IMR-90 (cell line): Measurements from ENCODE around the gene GAGE12J.
"Not testable (repeated sequence)": the region's sequence is repeated elsewhere in the genome, so short reads cannot be mapped to it uniquely, and the experiment has no call there.

Source experiments
- BHLHE40 ChIP-seq: fragments of 150-350 bp; IDR thresholded peaks from 2 replicates; pipeline ENCODE4 v1.6.1; 2016; ENCODE audit warnings: mild to moderate bottlenecking, low read depth, low read length
- FOS ChIP-seq: fragments of 150-350 bp; IDR thresholded peaks from 2 replicates; pipeline ENCODE4 v1.6.1; 2016; ENCODE audit warnings: low read depth, low read length
- POLR2A ChIP-seq: IDR thresholded peaks from 2 replicates; pipeline ENCODE4 v1.6.1; 2012; ENCODE audit warnings: mild to moderate bottlenecking, low read depth, low read length
- RAD21 ChIP-seq: IDR thresholded peaks from 2 replicates; pipeline ENCODE4 v1.6.1; 2012; ENCODE audit warnings: low read length, improper control_type of control experiment
- RFX5 ChIP-seq: IDR thresholded peaks from 2 replicates; pipeline ENCODE4 v1.8.0; 2012; ENCODE audit warnings: low read depth, mild to moderate bottlenecking, low read length, moderate library complexity
- SMC3 ChIP-seq: fragments of 150-350 bp; IDR thresholded peaks from 2 replicates; pipeline ENCODE4 v1.6.1; 2016; ENCODE audit warnings: low read depth, mild to moderate bottlenecking, antibody characterized with exemption, low read length, moderate library complexity
- TF ChIP-seq, protein P1 (sequence below): conservative IDR thresholded peaks from 2 replicates; pipeline ENCODE4 v1.5.1; 2012; ENCODE audit warnings: mild to moderate bottlenecking, low read depth, low read length, improper control_type of control experiment
- TF ChIP-seq, protein P2 (sequence below): fragments of 150-350 bp; IDR thresholded peaks from 2 replicates; pipeline ENCODE4 v1.6.1; 2017; ENCODE audit warnings: mild to moderate bottlenecking, antibody characterized with exemption, low read length, low read depth

DNA sequence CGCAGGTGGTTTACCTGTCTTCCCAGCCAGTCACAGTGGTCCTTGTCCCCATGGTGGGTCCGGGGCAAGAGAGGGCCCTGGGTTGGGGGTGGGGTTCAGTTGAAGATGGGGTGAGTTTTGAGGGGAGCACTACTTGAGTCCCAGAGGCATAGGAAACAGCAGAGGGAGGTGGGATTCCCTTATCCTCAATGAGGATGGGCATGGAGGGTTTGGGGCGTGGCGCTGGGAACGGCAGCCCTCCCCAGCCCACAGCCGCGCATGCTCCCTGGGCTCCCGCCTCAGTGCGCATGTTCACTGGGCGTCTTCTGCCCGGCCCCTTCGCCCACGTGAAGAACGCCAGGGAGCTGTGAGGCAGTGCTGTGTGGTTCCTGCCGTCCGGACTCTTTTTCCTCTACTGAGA, at the start of gene GAGE12J:
- TF ChIP-seq, protein P1, sequence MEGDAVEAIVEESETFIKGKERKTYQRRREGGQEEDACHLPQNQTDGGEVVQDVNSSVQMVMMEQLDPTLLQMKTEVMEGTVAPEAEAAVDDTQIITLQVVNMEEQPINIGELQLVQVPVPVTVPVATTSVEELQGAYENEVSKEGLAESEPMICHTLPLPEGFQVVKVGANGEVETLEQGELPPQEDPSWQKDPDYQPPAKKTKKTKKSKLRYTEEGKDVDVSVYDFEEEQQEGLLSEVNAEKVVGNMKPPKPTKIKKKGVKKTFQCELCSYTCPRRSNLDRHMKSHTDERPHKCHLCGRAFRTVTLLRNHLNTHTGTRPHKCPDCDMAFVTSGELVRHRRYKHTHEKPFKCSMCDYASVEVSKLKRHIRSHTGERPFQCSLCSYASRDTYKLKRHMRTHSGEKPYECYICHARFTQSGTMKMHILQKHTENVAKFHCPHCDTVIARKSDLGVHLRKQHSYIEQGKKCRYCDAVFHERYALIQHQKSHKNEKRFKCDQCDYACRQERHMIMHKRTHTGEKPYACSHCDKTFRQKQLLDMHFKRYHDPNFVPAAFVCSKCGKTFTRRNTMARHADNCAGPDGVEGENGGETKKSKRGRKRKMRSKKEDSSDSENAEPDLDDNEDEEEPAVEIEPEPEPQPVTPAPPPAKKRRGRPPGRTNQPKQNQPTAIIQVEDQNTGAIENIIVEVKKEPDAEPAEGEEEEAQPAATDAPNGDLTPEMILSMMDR = not testable (repeated sequence)
- TF ChIP-seq POLR2A, FOS, RFX5, RAD21, BHLHE40, SMC3: not testable (repeated sequence)
- TF ChIP-seq, protein P2, sequence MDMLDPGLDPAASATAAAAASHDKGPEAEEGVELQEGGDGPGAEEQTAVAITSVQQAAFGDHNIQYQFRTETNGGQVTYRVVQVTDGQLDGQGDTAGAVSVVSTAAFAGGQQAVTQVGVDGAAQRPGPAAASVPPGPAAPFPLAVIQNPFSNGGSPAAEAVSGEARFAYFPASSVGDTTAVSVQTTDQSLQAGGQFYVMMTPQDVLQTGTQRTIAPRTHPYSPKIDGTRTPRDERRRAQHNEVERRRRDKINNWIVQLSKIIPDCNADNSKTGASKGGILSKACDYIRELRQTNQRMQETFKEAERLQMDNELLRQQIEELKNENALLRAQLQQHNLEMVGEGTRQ = not testable (repeated sequence)
